Neuronal stem cell (in vitro differentiated cells): Measurements from ENCODE around the gene SDHB.

ENCODE experiments used
- DNase-seq: peaks from one replicate; pipeline ENCODE4 v3.0.0-alpha.2; 2013; ENCODE audit warnings: low spot score
- H2AFZ ChIP-seq: one replicate; pipeline ENCODE4 v1.6.1; 2013; ENCODE audit warnings: mild to moderate bottlenecking, low read length, inconsistent platforms
- H2AK5ac ChIP-seq: 2 replicates; pipeline ENCODE4 v1.6.1; 2013; ENCODE audit warnings: low read depth, mild to moderate bottlenecking, inconsistent platforms, low read length, moderate library complexity, mixed read lengths
- H2BK120ac ChIP-seq: 2 replicates; pipeline ENCODE4 v1.6.1; 2013; ENCODE audit warnings: low read depth, mild to moderate bottlenecking, inconsistent platforms, low read length, moderate library complexity, mixed read lengths
- H2BK12ac ChIP-seq: one replicate; pipeline ENCODE4 v1.6.1; 2013; ENCODE audit warnings: low read length, inconsistent platforms
- H2BK15ac ChIP-seq: 2 replicates; pipeline ENCODE4 v1.6.1; 2013; ENCODE audit warnings: mild to moderate bottlenecking, low read length, inconsistent platforms, mixed read lengths
- H2BK5ac ChIP-seq: one replicate; pipeline ENCODE4 v1.6.1; 2013; ENCODE audit warnings: inconsistent platforms, mild to moderate bottlenecking, low read length, moderate library complexity
- H3K14ac ChIP-seq: one replicate; pipeline ENCODE4 v1.6.1; 2013; ENCODE audit warnings: low read length, inconsistent platforms
- H3K18ac ChIP-seq: 2 replicates; pipeline ENCODE4 v1.6.1; 2013; ENCODE audit warnings: low read length, inconsistent platforms
- H3K23ac ChIP-seq: 2 replicates; pipeline ENCODE4 v1.6.1; 2013; ENCODE audit warnings: low read depth, mild to moderate bottlenecking, mixed read lengths, low read length, inconsistent platforms; ENCODE audit not compliant: poor library complexity
- H3K27ac ChIP-seq: replicated peaks from 3 replicates; pipeline ENCODE4 v1.5.1; 2013; ENCODE audit warnings: low read length, inconsistent platforms
- H3K27me3 ChIP-seq, 3 experiments: 2 replicates each; pipeline ENCODE4 v1.6.1; 2013; ENCODE audit warnings: low read length in 3 of 3, mild to moderate bottlenecking in 2 of 3, inconsistent platforms in 1 of 3, low read depth in 1 of 3, mixed read lengths in 1 of 3, moderate library complexity in 1 of 3; ENCODE audit not compliant: control insufficient read depth in 3 of 3, insufficient read depth in 3 of 3
- H3K36me3 ChIP-seq, 2 donors: replicated peaks in 1 of 2; 2 replicates each; pipeline ENCODE4 v1.6.1; 2013; ENCODE audit warnings: low read length in 2 of 2; ENCODE audit not compliant: control insufficient read depth in 2 of 2, insufficient read depth in 2 of 2
- H3K4ac ChIP-seq: 2 replicates; pipeline ENCODE4 v1.6.1; 2013; ENCODE audit warnings: inconsistent platforms, mild to moderate bottlenecking, low read length, moderate library complexity
- H3K4me1 ChIP-seq, 2 donors: 1 replicate in 1 of 2; 2 replicates in 1 of 2; pipeline ENCODE4 v1.6.1; 2013; ENCODE audit warnings: low read length in 2 of 2, low read depth in 1 of 2; ENCODE audit not compliant: control insufficient read depth in 2 of 2, insufficient read depth in 1 of 2
- H3K4me2 ChIP-seq: one replicate; pipeline ENCODE4 v1.6.1; 2013; ENCODE audit warnings: mild to moderate bottlenecking, low read length, inconsistent platforms; ENCODE audit not compliant: insufficient read depth, poor library complexity, severe bottlenecking
- H3K4me3 ChIP-seq, 2 donors: 2 replicates each; pipeline ENCODE4 v1.5.1; 2013; ENCODE audit warnings: low read length in 2 of 2, mild to moderate bottlenecking in 2 of 2, inconsistent platforms in 1 of 2, moderate library complexity in 1 of 2
- H3K79me1 ChIP-seq: one replicate; pipeline ENCODE4 v1.6.1; 2013; ENCODE audit warnings: low read depth, mild to moderate bottlenecking, inconsistent platforms, low read length, moderate library complexity
- H3K9ac ChIP-seq: one replicate; pipeline ENCODE4 v1.6.1; 2013; ENCODE audit warnings: mild to moderate bottlenecking, low read depth, low read length, inconsistent platforms; ENCODE audit not compliant: poor library complexity
- H3K9me3 ChIP-seq, 2 donors: replicated peaks in 1 of 2; 2 replicates each; pipeline versions ENCODE3 to v1.6.1; 2013; ENCODE audit warnings: low read length in 2 of 2, mild to moderate bottlenecking in 2 of 2, inconsistent platforms in 1 of 2, low read depth in 1 of 2, mixed read lengths in 1 of 2, moderate library complexity in 1 of 2; ENCODE audit not compliant: control insufficient read depth in 2 of 2, insufficient read depth in 1 of 2
- H4K8ac ChIP-seq: one replicate; pipeline ENCODE4 v1.6.1; 2013; ENCODE audit warnings: low read depth, mild to moderate bottlenecking, inconsistent platforms, low read length, moderate library complexity
- H4K91ac ChIP-seq: one replicate; pipeline ENCODE4 v1.6.1; 2013; ENCODE audit warnings: low read length, low read depth, mild to moderate bottlenecking, inconsistent platforms; ENCODE audit not compliant: poor library complexity
- WGBS, 2 donors: extraction: QIAGEN DNeasy Blood & Tissue Kit; methylation state at CpG; one replicate each; pipeline ENCODE4 v1.1.7; 2013; ENCODE audit warnings: missing lambda C conversion rate in 2 of 2, mixed read lengths in 1 of 2; ENCODE audit not compliant: insufficient read length in 2 of 2, insufficient replicate concordance in 1 of 2; ENCODE audit errors: extremely low coverage in 2 of 2; 5-methylcytosine and 5-hydroxymethylcytosine counted together

SDHB gene

GRCh38 chr1:16977377-16977776 lies 76.5 kb downstream of the SDHB start:
- Histone ChIP-seq H2BK5ac (peak overlapping the region; percentile 0), H3K27ac (no peak overlapping the region)
- WGBS, 2 donors, result no CpG with 5 or more reads among the region's 5 CpGs

GRCh38 chr1:16976966-16977365 lies 76.9 kb downstream of the SDHB start:
- Histone ChIP-seq H3K36me3 (peaks cover 21 to 43% of the 10 kb centered on the region in 2 donors), H3K4ac (no peak overlapping the region), H2BK15ac (no peak overlapping the region), H3K4me1 (peaks cover 26 to 31% of the 10 kb centered on the region in 2 donors), H2AK5ac (no peak overlapping the region), H3K4me2 (no peak overlapping the region), H3K9me3 (no peaks in the 10 kb centered on the region), H3K23ac (no peak overlapping the region), H2BK12ac (no peak overlapping the region), H3K14ac (no peak overlapping the region), H4K8ac (no peak overlapping the region), H3K9ac (peak overlapping the region; percentile 50), H3K4me3 (no peak overlapping the region), H3K27ac (no peak overlapping the region), H4K91ac (no peak overlapping the region), H3K27me3 (no peaks in the 10 kb centered on the region), H3K79me1 (peaks cover 24% of the 10 kb centered on the region), H3K18ac (no peak overlapping the region), H2BK5ac (peak overlapping the region; percentile 0), H2BK120ac (no peak overlapping the region), H2AFZ (no peak overlapping the region)
- no peak for DNase-seq
- no CpG with 5 or more reads among the region's 16 CpGs for WGBS, 2 donors

More at GRCh38 chr1:16977377-16977776, 76.5 kb downstream of the SDHB start:
- Histone ChIP-seq H3K9me3 (no peaks in the 10 kb centered on the region), H3K79me1 (peaks cover 24% of the 10 kb centered on the region), H4K8ac (no peak overlapping the region), H3K14ac (no peak overlapping the region), H3K27me3 (no peaks in the 10 kb centered on the region), H3K36me3 (peaks cover 21 to 43% of the 10 kb centered on the region in 2 donors), H2AK5ac (no peak overlapping the region), H2BK15ac (no peak overlapping the region), H2BK120ac (no peak overlapping the region), H2AFZ (no peak overlapping the region), H3K4me3 (no peak overlapping the region), H3K4me2 (no peak overlapping the region), H3K4me1 (peaks cover 24 to 27% of the 10 kb centered on the region in 2 donors), H3K9ac (peak overlapping the region; percentile 50), H3K18ac (no peak overlapping the region), H4K91ac (no peak overlapping the region), H3K4ac (no peak overlapping the region), H3K23ac (no peak overlapping the region), H2BK12ac (no peak overlapping the region)
- no peak for DNase-seq

DNA sequence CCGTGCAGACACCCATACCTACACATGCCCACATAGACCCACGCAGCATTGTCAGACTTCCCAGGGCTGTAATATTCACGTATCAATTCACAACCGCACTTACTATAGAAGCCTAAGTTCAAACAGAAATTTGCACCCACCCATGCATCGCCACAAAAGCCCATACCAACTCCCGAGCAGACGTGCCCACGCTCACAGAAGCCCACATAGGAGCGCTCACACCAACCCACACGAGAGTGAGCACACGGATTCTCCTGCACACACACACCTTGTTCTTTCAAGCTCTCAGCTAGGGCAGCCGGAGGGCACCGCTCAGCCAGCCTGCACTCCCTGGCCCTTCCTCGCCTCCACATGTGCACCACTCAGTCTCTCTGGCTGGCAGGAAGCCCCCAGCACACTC lies 78.0 kb downstream of the SDHB start:
- no peak overlapping the region for H2BK15ac ChIP-seq
- H3K9ac ChIP-seq, result peak overlapping the region; percentile 32
- H2AK5ac ChIP-seq, result no peak overlapping the region
- H3K36me3 ChIP-seq, result peaks cover 25 to 52% of the 10 kb centered on the region in 2 donors
- H2BK120ac ChIP-seq, result no peak overlapping the region
- no peak overlapping the region for H3K4ac ChIP-seq
- peak overlapping the region; percentile 50 for H3K14ac ChIP-seq
- H3K4me2 ChIP-seq, result no peak overlapping the region
- H3K9me3 ChIP-seq, result no peaks in the 10 kb centered on the region
- no peak for DNase-seq
- peak overlapping the region; percentile 61 for H2BK5ac ChIP-seq
- H2BK12ac ChIP-seq, result no peak overlapping the region
- peaks cover 25% of the 10 kb centered on the region for H3K79me1 ChIP-seq
- peak overlapping the region; percentile 58 for H3K23ac ChIP-seq
- H3K18ac ChIP-seq, result peak overlapping the region; percentile 74
- H3K4me1 ChIP-seq, result peaks cover 27 to 38% of the 10 kb centered on the region in 2 donors
- no peak overlapping the region for H2AFZ ChIP-seq
- WGBS, 2 donors, result no CpG with 5 or more reads among the region's 14 CpGs
- peak overlapping the region; percentile 22 for H3K27ac ChIP-seq
- H3K4me3 ChIP-seq, result no peak overlapping the region
- no peaks in the 10 kb centered on the region for H3K27me3 ChIP-seq
- H4K8ac ChIP-seq, result no peak overlapping the region
- no peak overlapping the region for H4K91ac ChIP-seq

DNA sequence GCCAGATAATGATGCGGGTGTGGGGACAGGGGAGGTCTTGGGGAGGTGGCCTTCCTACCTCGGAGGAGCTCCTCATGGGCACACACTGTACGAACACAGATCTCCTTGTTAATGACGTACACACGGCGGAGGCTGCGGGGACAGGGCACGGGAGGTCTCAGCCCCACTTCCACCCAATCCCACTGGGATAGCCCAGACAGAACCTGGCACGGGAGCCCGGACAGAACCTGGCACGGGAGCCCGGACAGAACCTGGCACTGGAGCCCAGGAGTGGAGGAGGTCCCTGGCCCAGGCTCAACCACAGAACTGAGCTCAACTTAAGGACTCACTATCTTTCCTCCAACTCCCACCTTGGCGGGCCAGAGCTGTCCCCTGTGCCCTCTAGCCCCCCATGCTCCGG lies 78.6 kb downstream of the SDHB start:
- peaks cover 31 to 58% of the 10 kb centered on the region in 2 donors for H3K36me3 ChIP-seq
- H3K9ac ChIP-seq, result peak overlapping the region; percentile 37
- H4K8ac ChIP-seq, result no peak overlapping the region
- peak overlapping the region; percentile 23 for H3K18ac ChIP-seq
- H3K4me2 ChIP-seq, result no peak overlapping the region
- DNase-seq, result no peak
- H3K27ac ChIP-seq, result peak overlapping the region; percentile 22
- no peak overlapping the region for H4K91ac ChIP-seq
- peaks cover 25% of the 10 kb centered on the region for H3K79me1 ChIP-seq
- no peak overlapping the region for H3K4ac ChIP-seq
- H3K4me3 ChIP-seq, result no peak overlapping the region
- no CpG with 5 or more reads among the region's 14 CpGs for WGBS, 2 donors
- H2BK120ac ChIP-seq, result no peak overlapping the region
- H3K4me1 ChIP-seq, result peaks cover 27 to 36% of the 10 kb centered on the region in 2 donors
- peak overlapping the region; percentile 78 for H2AK5ac ChIP-seq
- H3K27me3 ChIP-seq, result no peaks in the 10 kb centered on the region
- no peaks in the 10 kb centered on the region for H3K9me3 ChIP-seq
- peak overlapping the region; percentile 47 for H3K14ac ChIP-seq
- peak overlapping the region; percentile 58 for H3K23ac ChIP-seq
- no peak overlapping the region for H2BK12ac ChIP-seq
- H2AFZ ChIP-seq, result no peak overlapping the region
- H2BK15ac ChIP-seq, result no peak overlapping the region
- peak overlapping the region; percentile 61 for H2BK5ac ChIP-seq
